Astrocyte of the spinal cord (primary cell): ENCODE data around the gene BCLAF3.
A peak's percentile ranks its signal among the peaks of the same experiment; 100 is the strongest.

Experiments used
- DNase-seq: peaks from one replicate; pipeline ENCODE4 v3.0.0; 2011; ENCODE audit warnings: low read depth, low spot score
- H3K4me3 ChIP-seq: 2 replicates; pipeline ENCODE4 v1.5.1; 2011; ENCODE audit warnings: low read depth, mild to moderate bottlenecking, low read length, moderate library complexity
- in situ Hi-C: cut with HindIII; loops from 2 replicates; pipeline ENCODE4 v1.10.0; 2017; ENCODE audit warnings: low sequenced_read_pairs
- TF ChIP-seq, protein P1 (sequence below): IDR thresholded peaks from 2 replicates; pipeline ENCODE4 v1.5.1; 2012; ENCODE audit warnings: low read depth, mild to moderate bottlenecking, low read length, inconsistent platforms

The BCLAF3 gene

DNA sequence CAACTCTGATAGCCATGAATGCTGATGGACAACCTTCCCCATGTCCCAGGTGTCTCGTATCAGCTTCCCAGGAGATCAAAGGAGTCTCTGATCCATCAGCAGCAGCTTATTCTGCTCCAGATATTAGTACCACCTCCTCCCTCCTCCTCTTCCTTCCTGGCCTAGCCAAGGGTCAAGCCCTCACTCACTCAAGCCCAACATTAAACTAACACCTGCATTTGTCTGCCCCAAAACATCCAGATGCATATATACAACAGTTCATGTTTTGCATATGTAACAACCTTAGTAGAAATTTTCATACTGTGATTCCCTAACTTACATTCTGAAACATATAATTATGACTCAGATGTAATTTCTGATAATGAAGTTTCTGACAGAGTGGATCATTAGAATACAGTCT is 29.9 kb downstream of the BCLAF3 start:
- TF ChIP-seq, protein P1, sequence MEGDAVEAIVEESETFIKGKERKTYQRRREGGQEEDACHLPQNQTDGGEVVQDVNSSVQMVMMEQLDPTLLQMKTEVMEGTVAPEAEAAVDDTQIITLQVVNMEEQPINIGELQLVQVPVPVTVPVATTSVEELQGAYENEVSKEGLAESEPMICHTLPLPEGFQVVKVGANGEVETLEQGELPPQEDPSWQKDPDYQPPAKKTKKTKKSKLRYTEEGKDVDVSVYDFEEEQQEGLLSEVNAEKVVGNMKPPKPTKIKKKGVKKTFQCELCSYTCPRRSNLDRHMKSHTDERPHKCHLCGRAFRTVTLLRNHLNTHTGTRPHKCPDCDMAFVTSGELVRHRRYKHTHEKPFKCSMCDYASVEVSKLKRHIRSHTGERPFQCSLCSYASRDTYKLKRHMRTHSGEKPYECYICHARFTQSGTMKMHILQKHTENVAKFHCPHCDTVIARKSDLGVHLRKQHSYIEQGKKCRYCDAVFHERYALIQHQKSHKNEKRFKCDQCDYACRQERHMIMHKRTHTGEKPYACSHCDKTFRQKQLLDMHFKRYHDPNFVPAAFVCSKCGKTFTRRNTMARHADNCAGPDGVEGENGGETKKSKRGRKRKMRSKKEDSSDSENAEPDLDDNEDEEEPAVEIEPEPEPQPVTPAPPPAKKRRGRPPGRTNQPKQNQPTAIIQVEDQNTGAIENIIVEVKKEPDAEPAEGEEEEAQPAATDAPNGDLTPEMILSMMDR: no peak
- no peak for DNase-seq
- in situ Hi-C loops: no loop called here
- H3K4me3 ChIP-seq: no peak overlapping the region

DNA sequence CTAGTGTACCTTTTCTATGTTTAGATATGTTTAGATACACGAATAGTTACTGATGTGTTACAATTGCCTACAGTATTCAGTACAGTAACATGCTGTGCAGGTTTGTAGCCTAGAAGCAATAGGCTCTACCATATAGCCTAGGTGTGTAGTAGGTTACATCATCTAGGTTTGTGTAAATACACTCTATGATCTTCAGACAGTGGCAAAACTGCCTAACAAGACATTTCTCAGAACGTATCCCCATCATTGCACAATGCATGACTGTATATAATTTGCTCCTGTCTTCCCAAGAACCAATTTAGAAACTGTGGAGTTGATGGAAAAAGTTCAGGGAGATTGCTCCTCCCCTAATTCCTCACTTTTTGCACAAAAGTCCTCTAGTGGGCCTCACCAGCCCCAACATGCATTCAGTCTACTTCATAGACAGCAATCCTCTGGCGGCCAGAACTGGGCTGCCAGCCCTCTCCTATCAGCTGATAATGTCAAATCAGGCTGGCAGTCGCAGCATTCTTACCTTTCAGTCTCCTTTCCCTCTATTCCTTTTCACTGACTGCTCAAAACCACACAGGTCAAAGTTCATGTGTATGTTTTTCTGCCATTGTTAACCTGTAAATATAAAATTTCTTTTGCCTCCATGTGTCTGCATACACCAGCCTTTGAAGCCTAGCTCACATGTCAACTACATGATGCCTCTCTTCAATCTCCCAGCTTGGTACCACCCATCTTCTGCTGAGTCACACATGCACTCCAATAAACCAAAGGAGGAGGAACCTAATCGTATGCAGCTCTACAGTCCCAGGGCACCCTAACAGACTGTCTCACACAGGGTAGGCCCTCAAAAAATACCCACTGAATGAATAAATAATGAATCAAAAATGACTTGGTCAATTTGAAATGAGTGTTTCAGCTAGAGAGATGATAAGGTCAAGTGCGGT is 32.0 kb downstream of the BCLAF3 start:
- in situ Hi-C loops: no loop called here
- TF ChIP-seq, protein P1: no peak
- DNase-seq: no peak
- no peak overlapping the region for H3K4me3 ChIP-seq

- TF ChIP-seq, protein P1: no peak
- in situ Hi-C loops: no loop called here
- peak; percentile 49 for DNase-seq
- H3K4me3 ChIP-seq: no peak overlapping the region
Observed at GRCh38 chrX:19956923-19957322, 33.9 kb downstream of the BCLAF3 start.

DNA sequence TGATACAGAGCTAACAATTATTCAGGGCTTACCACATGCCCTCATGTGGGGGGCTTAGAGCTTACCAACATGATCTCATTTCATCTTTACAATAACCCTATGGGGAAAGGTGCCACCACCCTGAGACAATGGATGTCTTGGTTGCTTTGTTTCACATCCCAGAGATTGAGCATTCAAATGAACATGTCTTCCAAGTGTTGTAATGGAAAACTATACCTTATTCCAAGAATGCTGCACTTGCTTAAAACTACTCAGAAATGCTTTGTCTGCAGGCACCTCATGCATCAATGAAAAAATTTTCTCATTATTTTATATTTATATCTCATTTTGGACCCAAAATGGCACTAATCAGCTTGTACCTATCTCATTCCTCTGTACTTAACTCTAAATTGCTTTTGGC is 34.6 kb downstream of the BCLAF3 start:
- no peak for DNase-seq
- H3K4me3 ChIP-seq: no peak overlapping the region
- TF ChIP-seq, protein P1: no peak
- in situ Hi-C loops: no loop called here

GRCh38 chrX:19955306-19955705 is 35.6 kb downstream of the BCLAF3 start:
- in situ Hi-C loops: no loop called here
- TF ChIP-seq, protein P1: no peak
- H3K4me3 ChIP-seq: no peak overlapping the region
- no peak for DNase-seq

GRCh38 chrX:19954335-19955096 is 36.3 kb downstream of the BCLAF3 start:
- no peak overlapping the region for H3K4me3 ChIP-seq
- no peak for DNase-seq
- TF ChIP-seq, protein P1: no peak
- in situ Hi-C loops: no loop called here
